Smooth muscle cell (in vitro differentiated cells): Measurements from ENCODE around the gene RANBP3. TPM values are rescaled to one million over a fixed set of nuclear protein-coding genes. Genes with fewer than 3 reads are reported as not detected.

ENCODE experiments used
- DNase-seq: peaks from one replicate; lab custom pipeline; 2025; ENCODE audit not compliant: unreplicated experiment; lab: John Stamatoyannopoulos, UW
- H2AFZ ChIP-seq: fragments of 200-600 bp; sonication (generic); 2 replicates; pipeline ENCODE4 v1.6.0; 2016; ENCODE audit warnings: antibody characterized with exemption, low read depth, mild to moderate bottlenecking
- H3F3A ChIP-seq: fragments of 200-600 bp; sonication (generic); 2 replicates; pipeline ENCODE4 v1.6.0; 2017; ENCODE audit warnings: antibody characterized with exemption, low read depth
- H3K27ac ChIP-seq: fragments of 200-600 bp; sonication (generic); 2 replicates; pipeline ENCODE4 v1.5.1; 2016; ENCODE audit warnings: low read depth, mild to moderate bottlenecking
- H3K27me3 ChIP-seq: fragments of 200-600 bp; sonication (generic); 2 replicates; pipeline ENCODE4 v1.6.1; 2016; ENCODE audit warnings: low read depth, mild to moderate bottlenecking
- H3K36me3 ChIP-seq: fragments of 200-600 bp; sonication (generic); 2 replicates; pipeline ENCODE4 v1.5.1; 2016; ENCODE audit warnings: low read depth
- H3K4me1 ChIP-seq: fragments of 200-600 bp; sonication (generic); 2 replicates; pipeline ENCODE4 v1.5.1; 2016; ENCODE audit warnings: low read depth
- H3K4me2 ChIP-seq: fragments of 200-600 bp; sonication (generic); 2 replicates; pipeline ENCODE4 v1.6.0; 2016; ENCODE audit warnings: mild to moderate bottlenecking
- H3K4me3 ChIP-seq: fragments of 200-600 bp; sonication (generic); 2 replicates; pipeline ENCODE4 v1.5.1; 2016; ENCODE audit warnings: mild to moderate bottlenecking
- H3K79me2 ChIP-seq: fragments of 200-600 bp; sonication (generic); 2 replicates; pipeline ENCODE4 v1.6.0; 2016; ENCODE audit warnings: low read depth, mild to moderate bottlenecking
- H3K9ac ChIP-seq: fragments of 200-600 bp; sonication (generic); 2 replicates; pipeline ENCODE4 v1.6.0; 2016; ENCODE audit warnings: low read depth
- H3K9me3 ChIP-seq: fragments of 200-600 bp; sonication (generic); replicated peaks from 2 replicates; pipeline ENCODE4 v1.5.1; 2016; ENCODE audit warnings: low read depth
- H4K20me1 ChIP-seq: fragments of 200-600 bp; sonication (generic); 2 replicates; pipeline ENCODE4 v1.6.0; 2016; ENCODE audit warnings: low read depth
- WGBS: methylation state at CpG from one replicate; pipeline ENCODE4 v1.1.7; 2016; ENCODE audit warnings: low lambda C conversion rate; 5-methylcytosine and 5-hydroxymethylcytosine counted together
- polyA plus RNA-seq: library from polyadenylated mRNA; unstranded; fragments of >200 nt; fragmentation: Nextera tagmentation; extraction: Ambion mirVana; gene quantifications from 2 replicates; pipeline ENCODE4 v1.2.1, GENCODE V29; 2016
- total RNA-seq: library from RNA; depleted of rRNA; stranded (reverse); fragments of >200 nt; gene quantifications from 2 replicates; pipeline ENCODE4 v1.2.3, GENCODE V29; 2014
- TF ChIP-seq, protein P1 (sequence below): fragments of 200-600 bp; sonication (generic); IDR thresholded peaks from 2 replicates; pipeline ENCODE4 v1.5.1; 2017; ENCODE audit warnings: borderline replicate concordance, mild to moderate bottlenecking, antibody characterized with exemption; ENCODE audit not compliant: insufficient read depth, poor library complexity, severe bottlenecking

RANBP3 gene
- total and polyA plus RNA-seq, 2 experiments from 2014 or later, result 13.4 to 65.8 TPM

- Histone ChIP-seq H3K79me2 (no peaks in the 10 kb centered on the region), H2AFZ (no peak overlapping the region), H3K9ac (no peak overlapping the region), H3K27ac (no peak overlapping the region), H4K20me1 (no peaks in the 10 kb centered on the region), H3K4me2 (no peak overlapping the region), H3K36me3 (no peaks in the 10 kb centered on the region), H3F3A (no peaks in the 10 kb centered on the region), H3K4me1 (no peaks in the 10 kb centered on the region), H3K27me3 (no peaks in the 10 kb centered on the region), H3K4me3 (no peak overlapping the region), H3K9me3 (no peaks in the 10 kb centered on the region)
- WGBS, result 95% methylated on average over 35 of the region's 37 CpGs
- TF ChIP-seq, protein P1, sequence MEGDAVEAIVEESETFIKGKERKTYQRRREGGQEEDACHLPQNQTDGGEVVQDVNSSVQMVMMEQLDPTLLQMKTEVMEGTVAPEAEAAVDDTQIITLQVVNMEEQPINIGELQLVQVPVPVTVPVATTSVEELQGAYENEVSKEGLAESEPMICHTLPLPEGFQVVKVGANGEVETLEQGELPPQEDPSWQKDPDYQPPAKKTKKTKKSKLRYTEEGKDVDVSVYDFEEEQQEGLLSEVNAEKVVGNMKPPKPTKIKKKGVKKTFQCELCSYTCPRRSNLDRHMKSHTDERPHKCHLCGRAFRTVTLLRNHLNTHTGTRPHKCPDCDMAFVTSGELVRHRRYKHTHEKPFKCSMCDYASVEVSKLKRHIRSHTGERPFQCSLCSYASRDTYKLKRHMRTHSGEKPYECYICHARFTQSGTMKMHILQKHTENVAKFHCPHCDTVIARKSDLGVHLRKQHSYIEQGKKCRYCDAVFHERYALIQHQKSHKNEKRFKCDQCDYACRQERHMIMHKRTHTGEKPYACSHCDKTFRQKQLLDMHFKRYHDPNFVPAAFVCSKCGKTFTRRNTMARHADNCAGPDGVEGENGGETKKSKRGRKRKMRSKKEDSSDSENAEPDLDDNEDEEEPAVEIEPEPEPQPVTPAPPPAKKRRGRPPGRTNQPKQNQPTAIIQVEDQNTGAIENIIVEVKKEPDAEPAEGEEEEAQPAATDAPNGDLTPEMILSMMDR, result no peak
- DNase-seq, result no peak
Measured at GRCh38 chr19:5996623-5997320, 18.8 kb upstream of the RANBP3 start.

DNA sequence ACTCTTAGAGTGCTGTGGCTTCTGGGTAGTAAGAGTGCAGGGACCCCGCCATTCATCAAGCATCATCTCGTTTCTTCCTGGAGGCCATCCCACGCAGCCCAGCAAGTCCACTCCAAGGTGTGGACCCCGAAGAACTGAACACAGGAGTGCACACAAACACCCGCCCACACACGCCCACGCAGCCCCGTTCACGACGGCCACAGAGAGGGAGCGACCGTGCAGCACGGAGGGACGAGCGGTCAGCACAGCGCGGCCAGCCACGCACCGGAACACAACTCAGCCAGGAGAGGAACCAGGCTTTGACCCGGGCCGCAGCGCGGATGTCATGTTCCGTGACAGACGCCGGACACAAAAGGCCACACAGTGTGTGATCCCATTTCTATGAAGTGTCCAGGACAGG, 18.2 kb upstream of the RANBP3 start:
- H3F3A ChIP-seq, result no peaks in the 10 kb centered on the region
- no peaks in the 10 kb centered on the region for H4K20me1 ChIP-seq
- no peak for DNase-seq
- H3K27me3 ChIP-seq, result no peaks in the 10 kb centered on the region
- WGBS, result 95% methylated on average over 26 of the region's 26 CpGs
- TF ChIP-seq, protein P1, result no peak
- no peak overlapping the region for H3K27ac ChIP-seq
- no peak overlapping the region for H3K9ac ChIP-seq
- H3K79me2 ChIP-seq, result no peaks in the 10 kb centered on the region
- no peak overlapping the region for H2AFZ ChIP-seq
- no peak overlapping the region for H3K4me3 ChIP-seq
- no peak overlapping the region for H3K4me2 ChIP-seq
- no peaks in the 10 kb centered on the region for H3K9me3 ChIP-seq
- no peaks in the 10 kb centered on the region for H3K36me3 ChIP-seq
- no peaks in the 10 kb centered on the region for H3K4me1 ChIP-seq

DNA sequence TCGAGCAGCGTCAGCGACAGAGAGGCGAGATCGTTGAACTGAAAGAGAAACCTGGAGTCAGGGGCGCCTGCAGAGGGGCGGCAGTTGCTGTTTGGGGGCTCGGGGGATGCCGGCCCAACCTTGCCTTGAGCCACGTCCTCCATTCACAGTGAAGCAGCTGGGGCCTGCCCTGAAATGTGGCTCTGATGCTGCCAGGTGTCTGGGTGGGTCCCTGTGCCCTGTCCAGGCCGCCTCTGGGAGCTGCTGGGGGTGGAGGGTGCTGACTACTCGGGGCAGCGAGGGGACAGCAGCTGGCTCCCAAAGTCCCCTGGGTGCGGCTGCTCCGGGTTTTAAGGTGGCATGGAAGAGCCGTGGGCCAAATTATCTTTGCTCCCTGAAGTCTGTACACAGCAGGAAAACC, 17.7 kb upstream of the RANBP3 start:
- no peak overlapping the region for H2AFZ ChIP-seq
- no peak overlapping the region for H3K9ac ChIP-seq
- H3K27me3 ChIP-seq, result no peaks in the 10 kb centered on the region
- no peaks in the 10 kb centered on the region for H3K9me3 ChIP-seq
- H3K36me3 ChIP-seq, result no peaks in the 10 kb centered on the region
- H3K79me2 ChIP-seq, result no peaks in the 10 kb centered on the region
- no peak overlapping the region for H3K4me2 ChIP-seq
- no peak overlapping the region for H3K4me3 ChIP-seq
- no peaks in the 10 kb centered on the region for H4K20me1 ChIP-seq
- no peaks in the 10 kb centered on the region for H3F3A ChIP-seq
- no peaks in the 10 kb centered on the region for H3K4me1 ChIP-seq
- TF ChIP-seq, protein P1, result no peak
- DNase-seq, result no peak
- H3K27ac ChIP-seq, result no peak overlapping the region
- WGBS, result 96% methylated on average over 16 of the region's 16 CpGs
